ENCODE results near the gene PNPLA7. TPM values are rescaled to one million over a fixed set of nuclear protein-coding genes. Genes with fewer than 3 reads are reported as not detected.

The PNPLA7 gene
- total RNA-seq, 4 donors from 2014 or later: 10.1 to 23.6 (median 11.6) TPM

DNA sequence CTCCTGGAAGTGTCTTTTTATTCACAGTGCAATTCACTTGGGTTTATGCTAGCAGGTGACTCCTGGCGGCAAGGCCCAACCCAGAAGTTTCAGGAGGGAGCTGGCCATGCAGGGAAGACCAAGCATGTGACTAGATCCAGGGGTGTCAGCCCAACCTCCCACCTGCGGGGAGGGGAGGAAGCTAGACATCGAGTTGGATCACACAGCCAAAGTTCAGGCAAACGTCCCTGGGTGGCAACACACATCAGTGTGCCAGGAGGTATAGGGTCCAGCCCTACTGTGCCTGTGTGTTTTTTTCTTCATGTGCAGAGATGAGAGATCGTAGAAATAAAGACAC is 25.3 kb downstream of the PNPLA7 start:
- Histone ChIP-seq H3K9me3 (no peaks in the 10 kb centered on the region), H3K4me3 (replicated peaks in 1 of 3) (no peak overlapping the region), H3K4me1 (no peaks in the 10 kb centered on the region), H3K36me3 (peaks cover 0 to 7% of the 10 kb centered on the region in 2 donors), H3K27me3 (no peaks in the 10 kb centered on the region), H3K27ac (no peak overlapping the region)
- no peak for DNase-seq
- intact Hi-C loops (cut with DNase I): no loop called here
- TF ChIP-seq, protein P1, sequence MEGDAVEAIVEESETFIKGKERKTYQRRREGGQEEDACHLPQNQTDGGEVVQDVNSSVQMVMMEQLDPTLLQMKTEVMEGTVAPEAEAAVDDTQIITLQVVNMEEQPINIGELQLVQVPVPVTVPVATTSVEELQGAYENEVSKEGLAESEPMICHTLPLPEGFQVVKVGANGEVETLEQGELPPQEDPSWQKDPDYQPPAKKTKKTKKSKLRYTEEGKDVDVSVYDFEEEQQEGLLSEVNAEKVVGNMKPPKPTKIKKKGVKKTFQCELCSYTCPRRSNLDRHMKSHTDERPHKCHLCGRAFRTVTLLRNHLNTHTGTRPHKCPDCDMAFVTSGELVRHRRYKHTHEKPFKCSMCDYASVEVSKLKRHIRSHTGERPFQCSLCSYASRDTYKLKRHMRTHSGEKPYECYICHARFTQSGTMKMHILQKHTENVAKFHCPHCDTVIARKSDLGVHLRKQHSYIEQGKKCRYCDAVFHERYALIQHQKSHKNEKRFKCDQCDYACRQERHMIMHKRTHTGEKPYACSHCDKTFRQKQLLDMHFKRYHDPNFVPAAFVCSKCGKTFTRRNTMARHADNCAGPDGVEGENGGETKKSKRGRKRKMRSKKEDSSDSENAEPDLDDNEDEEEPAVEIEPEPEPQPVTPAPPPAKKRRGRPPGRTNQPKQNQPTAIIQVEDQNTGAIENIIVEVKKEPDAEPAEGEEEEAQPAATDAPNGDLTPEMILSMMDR (IDR thresholded peaks at IDR 0.05): no peak
- TF ChIP-seq POLR2A (IDR thresholded peaks at IDR 0.05): no peak
- WGBS, 2 donors: 84 to 85% methylated on average over 2 to 5 of the region's 5 CpGs

DNA sequence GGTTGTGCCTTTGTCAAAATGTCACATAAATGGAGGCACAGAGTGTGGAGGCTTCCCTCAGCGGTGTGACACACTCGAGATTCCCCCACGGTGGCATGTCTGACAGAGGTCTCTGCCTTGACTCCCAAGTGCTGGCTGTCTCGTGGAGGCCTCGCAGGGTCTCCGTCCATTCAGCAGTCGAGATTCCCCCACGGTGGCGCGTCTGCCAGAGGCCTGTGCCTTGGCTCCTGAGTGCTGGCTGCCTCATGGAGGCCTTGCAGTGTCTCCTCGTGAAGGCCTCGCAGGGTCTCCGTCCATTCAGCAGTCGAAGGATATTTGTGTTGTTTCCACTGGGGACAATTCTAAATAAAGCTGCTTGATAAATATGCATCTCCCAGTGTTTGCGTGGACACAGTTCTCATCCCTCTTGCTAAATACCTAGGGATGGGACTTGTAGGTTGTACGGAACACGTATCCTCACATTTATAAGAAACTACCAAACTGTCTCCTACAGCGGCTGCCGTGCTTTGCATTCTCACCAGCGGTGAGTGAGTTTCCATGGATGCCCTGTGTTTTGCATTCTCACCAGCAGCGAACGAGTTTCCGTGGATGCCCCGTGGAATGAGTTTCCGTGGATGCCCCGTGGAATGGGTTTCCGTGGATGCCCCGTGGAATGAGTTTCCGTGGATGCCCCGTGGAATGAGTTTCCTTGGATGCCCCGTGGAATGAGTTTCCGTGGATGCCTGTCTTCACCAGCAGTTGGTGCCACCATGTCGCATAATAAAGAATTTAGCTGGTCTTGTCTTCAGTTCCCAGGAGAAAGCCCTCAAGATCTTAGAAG is 25.8 kb downstream of the PNPLA7 start:
- 95 to 97% methylated on average over 30 to 33 of the region's 33 CpGs for WGBS, 2 donors

DNA sequence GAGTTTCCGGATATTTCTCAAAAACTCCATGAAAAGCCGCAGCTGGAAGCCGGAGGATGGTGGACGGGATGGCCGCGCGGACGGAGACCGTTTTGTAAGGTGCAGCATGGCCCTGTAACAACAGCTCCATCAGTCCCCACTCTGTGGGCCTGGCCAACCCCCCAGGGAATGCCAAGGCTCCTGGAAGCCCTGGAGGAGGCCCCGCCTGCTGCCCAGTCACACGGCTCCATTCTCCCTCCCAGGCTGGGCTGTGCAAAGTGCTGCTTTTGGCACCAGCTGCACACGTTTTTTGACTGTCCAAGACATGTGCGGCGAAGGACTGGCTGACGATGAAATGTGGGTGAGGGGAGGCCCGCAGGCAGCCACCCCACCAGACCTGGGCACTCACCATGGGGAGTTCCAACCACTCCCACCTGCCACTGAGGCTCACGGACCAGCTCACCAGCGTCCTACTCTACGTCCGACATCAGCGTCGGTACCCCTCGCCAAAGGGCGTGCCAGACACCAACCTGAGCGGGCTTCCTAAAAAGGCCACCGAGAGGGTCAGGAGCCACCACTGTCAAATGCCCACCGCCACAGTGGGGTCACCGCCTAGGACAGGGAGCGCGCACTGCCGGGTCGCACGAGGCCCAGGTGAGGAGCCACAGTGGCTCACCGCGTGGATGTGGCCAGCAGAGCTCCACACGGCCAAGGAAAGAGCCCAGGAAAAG is 27.3 kb downstream of the PNPLA7 start:
- no peaks in the 10 kb centered on the region for H3K4me1 ChIP-seq
- no peak overlapping the region for H3K4me3 ChIP-seq (replicated peaks in 1 of 3)
- H3K36me3 ChIP-seq: peaks cover 0 to 7% of the 10 kb centered on the region in 2 donors
- 95 to 96% methylated on average over 26 to 29 of the region's 36 CpGs for WGBS, 2 donors
- intact Hi-C loops (cut with DNase I): no loop called here
- no peaks in the 10 kb centered on the region for H3K27me3 ChIP-seq
- TF ChIP-seq POLR2A (IDR thresholded peaks at IDR 0.05): no peak
- TF ChIP-seq, protein P1 (IDR thresholded peaks at IDR 0.05): no peak
- no peak for DNase-seq
- H3K27ac ChIP-seq: no peak overlapping the region
- H3K9me3 ChIP-seq: no peaks in the 10 kb centered on the region

More for the DNA sequence above, 25.8 kb downstream of the PNPLA7 start:
- Histone ChIP-seq H3K4me1 (no peaks in the 10 kb centered on the region), H3K9me3 (no peaks in the 10 kb centered on the region), H3K4me3 (replicated peaks in 1 of 3) (no peak overlapping the region), H3K36me3 (peaks cover 0 to 7% of the 10 kb centered on the region in 2 donors), H3K27ac (no peak overlapping the region), H3K27me3 (no peaks in the 10 kb centered on the region)
- no peak for TF ChIP-seq POLR2A (IDR thresholded peaks at IDR 0.05)
- TF ChIP-seq, protein P1 (IDR thresholded peaks at IDR 0.05): no peak
- no peak for DNase-seq
- intact Hi-C loops (cut with DNase I): no loop called here

DNA sequence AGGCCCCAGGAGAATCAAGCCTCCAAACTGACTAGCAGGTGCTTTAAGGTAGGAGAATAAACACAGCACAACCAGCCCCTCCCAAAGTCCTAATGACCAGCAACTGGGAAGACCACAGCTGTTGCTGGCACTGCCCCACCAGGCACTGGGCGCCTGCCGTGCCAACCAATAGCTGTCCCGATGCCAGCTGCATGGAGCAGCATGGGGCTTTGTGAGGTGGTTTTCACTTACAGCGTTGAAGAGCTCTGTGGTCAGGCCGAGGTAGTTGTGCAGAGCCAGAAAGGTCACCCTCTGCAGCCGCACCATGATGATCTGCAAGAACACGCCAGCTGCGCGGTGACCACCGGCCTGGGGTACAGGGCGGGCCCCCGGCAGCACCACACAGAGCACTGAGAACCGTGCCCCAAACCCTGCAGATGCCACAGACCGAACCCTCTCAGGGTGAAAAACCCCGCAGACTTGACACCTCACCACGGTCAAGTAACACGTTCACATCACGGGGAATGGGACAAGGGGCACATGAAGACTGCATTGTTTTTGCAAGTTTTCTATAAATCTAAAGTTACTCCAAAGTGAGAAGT is 28.7 kb downstream of the PNPLA7 start:
- Histone ChIP-seq H3K27ac (no peak overlapping the region), H3K4me3 (replicated peaks in 1 of 3) (no peak overlapping the region), H3K9me3 (no peaks in the 10 kb centered on the region), H3K27me3 (no peaks in the 10 kb centered on the region), H3K36me3 (peaks cover 0 to 7% of the 10 kb centered on the region in 2 donors), H3K4me1 (no peaks in the 10 kb centered on the region)
- TF ChIP-seq, protein P1 (IDR thresholded peaks at IDR 0.05): no peak
- TF ChIP-seq POLR2A (IDR thresholded peaks at IDR 0.05): no peak
- intact Hi-C loops (cut with DNase I): no loop called here
- WGBS, 2 donors: 97% methylated on average over 6 to 13 of the region's 18 CpGs
- no peak for DNase-seq

All from thyroid gland (tissue), 4 donors.